ENCODE results near the gene MYO1G. TPM values are rescaled to one million over a fixed set of nuclear protein-coding genes. Genes with fewer than 3 reads are reported as not detected.

The MYO1G gene
- total and polyA plus RNA-seq, 9 of the 15 experiments (the other 6 are each of a cell fraction or from before 2014, with no cell fraction given), result 0.03 to 0.62 (median 0.13) TPM; not detected in 1

DNA sequence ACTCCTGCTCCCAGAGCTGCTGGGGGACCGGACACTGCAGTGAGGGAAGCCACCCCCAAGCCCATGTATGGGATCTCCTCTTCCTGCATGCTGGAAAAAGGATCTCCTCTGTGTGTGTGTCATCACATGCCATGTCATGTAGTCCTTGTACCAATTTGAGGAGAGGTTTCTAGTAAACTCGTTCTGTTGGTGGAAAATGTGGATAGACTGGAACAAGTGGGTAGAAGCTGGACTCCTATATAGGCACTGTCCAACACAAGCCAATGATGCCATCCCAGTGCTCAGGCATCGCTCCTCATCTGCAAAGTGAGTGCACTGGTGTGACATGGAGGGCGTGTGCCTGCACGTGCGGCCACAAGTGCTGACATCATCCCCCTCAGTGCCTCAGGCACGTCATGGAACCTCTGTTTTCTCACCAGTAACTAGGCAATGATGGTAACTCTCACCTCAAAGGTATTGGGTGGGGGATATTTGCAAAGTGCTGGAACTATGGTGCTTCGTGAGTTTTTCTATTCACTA, 19.3 kb downstream of the MYO1G start (continued):
- TF ChIP-seq SPI1 (IDR thresholded peaks at IDR 0.05; ENCODE audit: borderline replicate concordance, low read depth, low read length), result no peak
- TF ChIP-seq U2AF2 (optimal IDR thresholded peaks at IDR 0.05; ENCODE audit: low read depth, low read length), result no peak
- TF ChIP-seq, protein P1, sequence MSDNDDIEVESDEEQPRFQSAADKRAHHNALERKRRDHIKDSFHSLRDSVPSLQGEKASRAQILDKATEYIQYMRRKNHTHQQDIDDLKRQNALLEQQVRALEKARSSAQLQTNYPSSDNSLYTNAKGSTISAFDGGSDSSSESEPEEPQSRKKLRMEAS (CRISPR knock-in tag; IDR thresholded peaks at IDR 0.05), result peak; percentile 94
- TF ChIP-seq, protein P2, sequence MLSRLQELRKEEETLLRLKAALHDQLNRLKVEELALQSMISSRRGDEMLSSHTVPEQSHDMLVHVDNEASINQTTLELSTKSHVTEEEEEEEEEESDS (CRISPR knock-in tag; IDR thresholded peaks at IDR 0.05), result no peak
- TF ChIP-seq BRF1 (IDR thresholded peaks at IDR 0.05; ENCODE audit: borderline replicate concordance, extremely low read depth, insufficient read length), result no peak
- TF ChIP-seq ZNF830 (CRISPR knock-in tag; IDR thresholded peaks at IDR 0.05), result no peak
- TF ChIP-seq LARP7 (IDR thresholded peaks at IDR 0.05), result no peak
- TF ChIP-seq CEBPG (CRISPR knock-in tag; IDR thresholded peaks at IDR 0.05), result no peak
- TF ChIP-seq CEBPG (tag; conservative IDR thresholded peaks at IDR 0.05 in 1 of 2, IDR thresholded peaks at IDR 0.05 in 1 of 2), result no peak
- TF ChIP-seq MAFG (tag; conservative IDR thresholded peaks at IDR 0.05), result no peak
- no peak for TF ChIP-seq RBM25 (IDR thresholded peaks at IDR 0.05; ENCODE audit: low read depth, low read length, severe bottlenecking)
- TF ChIP-seq MEIS2 (IDR thresholded peaks at IDR 0.05; ENCODE audit: partially characterized antibody), result no peak
- TF ChIP-seq RBM22 (IDR thresholded peaks at IDR 0.05; ENCODE audit: low read depth, low read length, poor library complexity, severe bottlenecking), result no peak
- TF ChIP-seq MED1 (CRISPR knock-in tag; IDR thresholded peaks at IDR 0.05; ENCODE audit: borderline replicate concordance), result no peak
- TF ChIP-seq SRSF7 (optimal IDR thresholded peaks at IDR 0.05; ENCODE audit: low read depth, low read length), result no peak
- TF ChIP-seq HMGN3 (IDR thresholded peaks at IDR 0.05; ENCODE audit: borderline replicate concordance, extremely low read depth, insufficient read length, low read depth, low read length), result no peak
- TF ChIP-seq, protein P3, sequence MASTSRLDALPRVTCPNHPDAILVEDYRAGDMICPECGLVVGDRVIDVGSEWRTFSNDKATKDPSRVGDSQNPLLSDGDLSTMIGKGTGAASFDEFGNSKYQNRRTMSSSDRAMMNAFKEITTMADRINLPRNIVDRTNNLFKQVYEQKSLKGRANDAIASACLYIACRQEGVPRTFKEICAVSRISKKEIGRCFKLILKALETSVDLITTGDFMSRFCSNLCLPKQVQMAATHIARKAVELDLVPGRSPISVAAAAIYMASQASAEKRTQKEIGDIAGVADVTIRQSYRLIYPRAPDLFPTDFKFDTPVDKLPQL (IDR thresholded peaks at IDR 0.05; ENCODE audit: extremely low read depth, insufficient read length), result no peak
- TF ChIP-seq, protein P4, sequence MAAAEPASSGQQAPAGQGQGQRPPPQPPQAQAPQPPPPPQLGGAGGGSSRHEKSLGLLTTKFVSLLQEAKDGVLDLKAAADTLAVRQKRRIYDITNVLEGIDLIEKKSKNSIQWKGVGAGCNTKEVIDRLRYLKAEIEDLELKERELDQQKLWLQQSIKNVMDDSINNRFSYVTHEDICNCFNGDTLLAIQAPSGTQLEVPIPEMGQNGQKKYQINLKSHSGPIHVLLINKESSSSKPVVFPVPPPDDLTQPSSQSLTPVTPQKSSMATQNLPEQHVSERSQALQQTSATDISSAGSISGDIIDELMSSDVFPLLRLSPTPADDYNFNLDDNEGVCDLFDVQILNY (CRISPR knock-in tag; IDR thresholded peaks at IDR 0.05), result no peak
- TF ChIP-seq ETV6 (IDR thresholded peaks at IDR 0.05; ENCODE audit: borderline replicate concordance in 1 of 2, low read depth in 2 of 2, low read length in 1 of 2), result no peak
- no peak for TF ChIP-seq ETV6 (CRISPR knock-in tag; IDR thresholded peaks at IDR 0.05; ENCODE audit: borderline replicate concordance)
- TF ChIP-seq RBM39 (optimal IDR thresholded peaks at IDR 0.05; ENCODE audit: low read depth, low read length), result no peak
- no peak for TF ChIP-seq CBFB (CRISPR knock-in tag; IDR thresholded peaks at IDR 0.05)
- peak in 1 of 2 experiments; percentile 8; a peak in 1 of 4 replicates for TF ChIP-seq RCOR1 (IDR thresholded peaks at IDR 0.05; ENCODE audit: borderline replicate concordance in 1 of 2, low read depth in 2 of 2, low read length in 2 of 2)
- no peak for TF ChIP-seq ARID2 (IDR thresholded peaks at IDR 0.05)
- TF ChIP-seq, protein P5, sequence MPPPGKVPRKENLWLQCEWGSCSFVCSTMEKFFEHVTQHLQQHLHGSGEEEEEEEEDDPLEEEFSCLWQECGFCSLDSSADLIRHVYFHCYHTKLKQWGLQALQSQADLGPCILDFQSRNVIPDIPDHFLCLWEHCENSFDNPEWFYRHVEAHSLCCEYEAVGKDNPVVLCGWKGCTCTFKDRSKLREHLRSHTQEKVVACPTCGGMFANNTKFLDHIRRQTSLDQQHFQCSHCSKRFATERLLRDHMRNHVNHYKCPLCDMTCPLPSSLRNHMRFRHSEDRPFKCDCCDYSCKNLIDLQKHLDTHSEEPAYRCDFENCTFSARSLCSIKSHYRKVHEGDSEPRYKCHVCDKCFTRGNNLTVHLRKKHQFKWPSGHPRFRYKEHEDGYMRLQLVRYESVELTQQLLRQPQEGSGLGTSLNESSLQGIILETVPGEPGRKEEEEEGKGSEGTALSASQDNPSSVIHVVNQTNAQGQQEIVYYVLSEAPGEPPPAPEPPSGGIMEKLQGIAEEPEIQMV (tag; conservative IDR thresholded peaks at IDR 0.05; ENCODE audit: low read depth), result no peak
- no peak for TF ChIP-seq SREBF2 (CRISPR knock-in tag; IDR thresholded peaks at IDR 0.05)
- no peak for TF ChIP-seq NR1H2 (CRISPR knock-in tag; IDR thresholded peaks at IDR 0.05)
- no peak for TF ChIP-seq HIVEP1 (CRISPR knock-in tag; IDR thresholded peaks at IDR 0.05)
